ENCODE results near the gene MLF2.
A peak's percentile ranks its signal among the peaks of the same experiment; 100 is the strongest.

Gene MLF2, protein sequence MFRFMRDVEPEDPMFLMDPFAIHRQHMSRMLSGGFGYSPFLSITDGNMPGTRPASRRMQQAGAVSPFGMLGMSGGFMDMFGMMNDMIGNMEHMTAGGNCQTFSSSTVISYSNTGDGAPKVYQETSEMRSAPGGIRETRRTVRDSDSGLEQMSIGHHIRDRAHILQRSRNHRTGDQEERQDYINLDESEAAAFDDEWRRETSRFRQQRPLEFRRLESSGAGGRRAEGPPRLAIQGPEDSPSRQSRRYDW

DNA sequence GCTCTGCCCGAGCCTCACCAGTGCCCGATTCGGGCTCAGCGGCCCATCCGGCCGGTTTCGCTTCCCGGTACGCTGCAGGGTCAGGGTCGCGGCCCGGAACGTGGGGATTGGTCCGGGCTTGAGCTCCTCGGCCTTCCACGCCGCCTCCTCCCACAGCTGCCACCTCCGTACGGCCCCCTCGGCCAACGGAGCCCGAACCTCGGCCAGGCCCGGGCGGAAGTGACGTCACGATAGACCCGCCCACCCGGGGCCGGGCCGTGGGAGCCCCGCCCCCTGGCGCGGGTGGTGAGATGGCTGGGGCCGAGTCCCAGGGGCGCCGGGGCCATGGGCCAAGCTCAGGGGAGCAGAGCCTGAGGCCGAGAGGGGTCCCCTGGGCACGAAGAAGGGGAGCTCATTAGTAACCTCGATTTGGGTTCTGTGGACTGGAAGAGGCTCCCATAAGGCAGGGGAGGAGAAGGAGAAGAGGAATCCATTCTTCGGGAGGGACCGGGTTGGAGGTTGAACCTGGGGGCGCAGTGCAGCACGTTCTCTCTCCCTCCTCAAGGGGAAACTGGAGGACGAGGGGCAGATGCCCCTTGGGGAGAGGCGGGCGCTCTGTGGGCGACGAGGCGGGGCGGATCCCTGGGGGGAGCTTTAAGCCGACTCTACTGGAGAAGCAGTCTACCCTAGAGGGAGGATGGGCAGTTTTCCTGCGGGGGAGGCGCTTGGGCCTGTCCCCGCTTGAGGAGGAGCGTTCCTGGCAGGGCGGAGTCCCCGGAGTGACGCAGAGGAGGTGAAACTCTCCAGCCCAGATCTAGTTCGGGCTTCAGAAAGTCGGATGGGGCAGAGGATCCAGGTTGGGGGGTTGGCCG, at the start of gene MLF2:
TSS of gene MLF2 (minus strand) at position 221 of the 851 bp plus-strand sequence. CDS start 807 bp downstream, outside the sequence.
- ATAC-seq (peak; percentile 97), DNase-seq (peak; percentile 97 to 98)
- Mint-ChIP-seq H3K9me3 (no peaks in the 10 kb centered on the region), H3K4me3 (peak within 1 kb of the TSS; percentile 91 to 96), H3K27ac (peak within 1 kb of the TSS; percentile 96 to 99), H3K27me3 (peaks cover 11% of the 10 kb centered on the region), H3K4me1 (peaks cover 35% of the 10 kb centered on the region)

DNA sequence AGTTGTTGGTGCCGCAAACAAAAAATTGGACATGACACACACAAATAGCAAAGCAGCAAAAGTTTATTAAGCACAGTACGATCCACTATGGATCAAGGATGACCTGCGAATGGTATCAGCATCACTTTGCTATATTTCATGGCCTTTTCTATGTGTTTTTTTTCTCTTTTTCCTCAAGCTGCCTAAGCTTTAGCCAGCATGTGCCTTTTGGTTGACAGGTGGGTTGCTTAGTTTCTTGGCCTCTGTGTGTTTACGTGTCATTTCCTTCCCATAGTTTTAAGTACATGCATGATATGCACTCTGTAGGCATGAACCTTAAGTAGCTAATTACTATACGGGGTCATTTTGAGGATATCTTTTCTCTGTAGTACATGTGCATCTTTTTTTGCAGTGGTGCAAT, 46.2 kb upstream of the MLF2 start:
- Mint-ChIP-seq H3K27ac (no peak overlapping the region), H3K4me1 (no peaks in the 10 kb centered on the region), H3K9me3 (no peaks in the 10 kb centered on the region), H3K27me3 (peaks cover 19% of the 10 kb centered on the region), H3K4me3 (no peak overlapping the region)
- no peak for DNase-seq
- no peak for ATAC-seq

DNA sequence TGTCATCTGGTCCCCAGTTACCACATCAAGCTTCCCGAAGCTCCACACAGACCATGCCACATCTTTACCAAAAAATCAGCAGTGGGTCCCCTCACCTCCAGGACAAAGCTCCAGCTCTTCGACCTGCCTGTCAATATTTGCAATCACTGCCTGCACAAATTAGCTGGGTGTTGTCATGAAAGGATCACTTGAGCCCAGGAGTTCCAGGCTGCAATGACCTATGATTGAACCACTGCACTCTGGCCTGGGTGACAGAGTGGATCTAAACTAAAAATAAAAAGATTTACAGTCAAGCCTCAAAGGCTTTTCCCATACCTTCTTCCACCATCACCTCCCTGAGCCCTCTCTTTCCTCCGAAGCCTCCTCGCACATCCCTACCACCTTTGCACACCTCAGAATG, 43.6 kb upstream of the MLF2 start:
- DNase-seq (no peak), ATAC-seq (no peak)
- no peaks in the 10 kb centered on the region for H3K9me3 Mint-ChIP-seq
- peaks cover 27% of the 10 kb centered on the region for H3K27me3 Mint-ChIP-seq
- H3K4me3 Mint-ChIP-seq = no peak overlapping the region
- H3K27ac Mint-ChIP-seq = no peak overlapping the region
- H3K4me1 Mint-ChIP-seq = peaks cover 22% of the 10 kb centered on the region

- ATAC-seq = no peak
- Mint-ChIP-seq H3K4me1 (peaks cover 29% of the 10 kb centered on the region), H3K4me3 (no peak overlapping the region), H3K27me3 (peaks cover 27% of the 10 kb centered on the region), H3K9me3 (no peaks in the 10 kb centered on the region), H3K27ac (no peak overlapping the region)
- DNase-seq = no peak
Measured at GRCh38 chr12:6795088-6795487, 42.1 kb upstream of the MLF2 start.

- Mint-ChIP-seq H3K9me3 (no peaks in the 10 kb centered on the region), H3K27me3 (peaks cover 29% of the 10 kb centered on the region), H3K27ac (peak overlapping the region; percentile 60 to 92), H3K4me3 (peak overlapping the region; percentile 75 to 76), H3K4me1 (peaks cover 48% of the 10 kb centered on the region)
- ATAC-seq (peak; percentile 82), DNase-seq (no peak)
Measured at GRCh38 chr12:6792522-6793201, 39.7 kb upstream of the MLF2 start.

GRCh38 chr12:6791931-6792520, 39.1 kb upstream of the MLF2 start:
- Mint-ChIP-seq H3K4me3 (peak overlapping the region; percentile 75 to 76), H3K4me1 (peaks cover 49% of the 10 kb centered on the region), H3K9me3 (no peaks in the 10 kb centered on the region), H3K27ac (peak overlapping the region; percentile 60 to 92), H3K27me3 (peaks cover 27% of the 10 kb centered on the region)
- ATAC-seq (peak; percentile 54), DNase-seq (no peak)

GRCh38 chr12:6790496-6791150, 37.7 kb upstream of the MLF2 start:
- Mint-ChIP-seq H3K27me3 (peaks cover 16% of the 10 kb centered on the region), H3K4me3 (no peak overlapping the region), H3K27ac (no peak overlapping the region), H3K9me3 (no peaks in the 10 kb centered on the region), H3K4me1 (peaks cover 59% of the 10 kb centered on the region)
- DNase-seq (no peak), ATAC-seq (no peak)

- ATAC-seq (peak; percentile 54), DNase-seq (no peak)
- peaks cover 64% of the 10 kb centered on the region for H3K4me1 Mint-ChIP-seq
- no peak within 1 kb of the TSS for H3K27ac Mint-ChIP-seq
- H3K9me3 Mint-ChIP-seq = no peaks in the 10 kb centered on the region
- H3K4me3 Mint-ChIP-seq = peak within 1 kb of the TSS; percentile 20 to 47
- peaks cover 16% of the 10 kb centered on the region for H3K27me3 Mint-ChIP-seq
Measured at GRCh38 chr12:6788972-6789924, 36.3 kb upstream of the MLF2 start, which contains the start of gene CD4. Gene CD4 (plus strand): TSS chr12:6789528. CDS start chr12:6800139, 10,611 bp downstream.

GRCh38 chr12:6787309-6787708, 34.4 kb upstream of the MLF2 start:
- Mint-ChIP-seq H3K27ac (no peak overlapping the region), H3K27me3 (peaks cover 8% of the 10 kb centered on the region), H3K9me3 (no peaks in the 10 kb centered on the region), H3K4me3 (no peak overlapping the region), H3K4me1 (peaks cover 69% of the 10 kb centered on the region)
- no peak for DNase-seq
- ATAC-seq = no peak

- Mint-ChIP-seq H3K27ac (peak overlapping the region in 1 of 2 donors; percentile 38), H3K9me3 (no peaks in the 10 kb centered on the region), H3K4me3 (peak overlapping the region in 1 of 2 donors; percentile 7), H3K27me3 (peaks cover 8% of the 10 kb centered on the region), H3K4me1 (peaks cover 67% of the 10 kb centered on the region)
- ATAC-seq (no peak), DNase-seq (no peak)
Measured at GRCh38 chr12:6786416-6787094, 33.6 kb upstream of the MLF2 start.

DNA sequence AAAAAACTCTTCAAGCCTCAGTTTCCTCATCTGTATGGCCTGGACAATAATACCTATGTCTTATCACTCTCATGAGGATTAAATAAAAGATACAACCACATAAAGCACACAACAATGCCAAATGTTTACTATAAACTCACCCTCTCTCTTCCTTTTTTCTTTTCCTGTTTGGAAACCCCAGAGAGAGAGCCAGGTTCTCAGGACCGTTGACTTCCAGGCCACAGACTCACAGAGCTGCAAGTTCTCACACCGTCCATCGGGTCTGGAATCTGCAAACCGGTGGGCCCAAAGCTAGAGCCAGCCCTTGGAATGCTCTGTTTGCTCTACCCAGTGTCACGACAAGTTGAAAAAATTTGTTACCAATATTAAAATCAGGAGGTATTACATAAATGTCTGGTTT, 31.8 kb upstream of the MLF2 start:
- Mint-ChIP-seq H3K27ac (no peak overlapping the region), H3K27me3 (peaks cover 4% of the 10 kb centered on the region), H3K4me1 (peaks cover 70% of the 10 kb centered on the region), H3K9me3 (no peaks in the 10 kb centered on the region), H3K4me3 (no peak overlapping the region)
- ATAC-seq = no peak
- DNase-seq = no peak

DNA sequence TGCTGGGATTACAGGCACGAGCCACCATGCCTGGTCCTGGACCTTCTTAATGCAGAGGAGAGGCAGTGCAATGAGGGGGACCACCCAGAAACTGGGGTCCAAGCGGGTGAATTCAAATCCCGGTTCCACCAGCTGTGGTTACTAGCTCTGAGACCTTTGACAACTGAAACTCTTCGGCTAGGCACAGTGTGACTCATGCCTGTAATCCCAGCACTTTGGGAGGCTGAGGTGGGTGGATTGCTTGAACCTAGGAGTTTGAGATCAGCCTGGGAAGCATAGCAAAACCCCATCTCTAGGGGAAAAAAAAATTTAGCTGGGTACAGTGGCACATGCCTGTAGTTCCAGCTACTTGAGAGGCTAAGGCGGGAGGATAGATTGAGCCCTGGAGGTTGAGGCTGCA, 31.4 kb upstream of the MLF2 start:
- Mint-ChIP-seq H3K9me3 (no peaks in the 10 kb centered on the region), H3K27ac (no peak overlapping the region), H3K27me3 (no peaks in the 10 kb centered on the region), H3K4me3 (no peak overlapping the region), H3K4me1 (peaks cover 70% of the 10 kb centered on the region)
- DNase-seq (no peak), ATAC-seq (no peak)

DNA sequence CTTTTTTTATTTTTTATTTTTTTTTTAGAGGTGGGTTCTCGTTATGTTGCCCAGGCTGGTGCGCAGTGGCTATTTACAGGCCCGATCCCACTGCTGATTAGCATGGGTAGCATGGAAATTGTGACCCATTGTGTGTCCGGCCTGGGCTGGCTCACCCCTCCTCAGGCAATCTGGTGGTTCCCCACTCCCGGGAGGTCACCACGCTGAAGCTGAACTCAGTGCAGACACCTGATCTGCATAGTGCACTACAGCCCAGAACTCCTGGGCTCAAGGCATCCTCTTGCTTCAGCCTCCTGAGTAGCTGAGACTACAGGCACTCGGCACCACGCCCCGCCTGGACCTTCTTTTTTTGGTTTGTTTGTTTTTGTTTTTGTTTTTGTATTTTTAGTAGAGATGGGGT, 30.9 kb upstream of the MLF2 start:
- no peak for ATAC-seq
- no peak overlapping the region for H3K27ac Mint-ChIP-seq
- H3K27me3 Mint-ChIP-seq = no peaks in the 10 kb centered on the region
- H3K4me1 Mint-ChIP-seq = peaks cover 70% of the 10 kb centered on the region
- H3K9me3 Mint-ChIP-seq = no peaks in the 10 kb centered on the region
- H3K4me3 Mint-ChIP-seq = no peak overlapping the region
- DNase-seq = no peak

Data from stimulated activated naive CD8-positive, alpha-beta T cell treated with anti-CD3 and anti-CD28 coated beads, Interleukin-15, amount 100 ng/mL, for 72 hours (primary cell).